ENCODE data around the gene EVI5.
A peak's percentile ranks its signal among the peaks of the same experiment; 100 is the strongest.
"Not testable (repeated sequence)": the region's sequence is repeated elsewhere in the genome, so short reads cannot be mapped to it uniquely, and the experiment has no call there.

EVI5 gene

DNA sequence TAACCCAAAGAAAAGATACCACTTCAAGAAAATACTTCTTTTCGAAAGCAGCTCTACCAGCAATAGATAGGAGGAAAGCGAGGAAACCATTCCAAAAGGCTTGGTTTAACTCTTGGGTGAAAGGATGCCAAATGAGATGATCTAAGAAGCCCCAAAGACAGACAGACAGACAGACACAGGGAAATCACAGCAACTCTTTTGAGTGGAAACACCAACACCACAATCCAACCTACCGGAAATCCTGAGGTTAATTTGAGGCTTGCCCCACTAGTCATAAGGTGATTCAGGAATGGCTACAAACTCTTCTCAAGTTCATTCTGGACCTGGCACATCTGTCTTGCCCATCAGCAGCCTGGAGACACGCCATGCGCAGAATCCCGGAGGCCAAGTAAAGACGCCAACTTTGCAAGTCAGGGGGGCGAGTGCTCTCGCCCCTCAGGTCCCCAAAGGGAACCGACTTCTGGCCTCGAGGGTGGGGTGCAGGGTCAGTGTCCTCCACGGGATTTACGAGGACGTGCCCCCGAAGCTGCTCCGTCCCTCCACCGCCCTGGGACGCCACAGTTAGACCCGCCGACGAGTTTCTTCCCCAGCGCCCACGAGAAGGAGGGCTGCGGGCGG is 778 bp downstream of the EVI5 start:
- peaks cover 18% of the 10 kb centered on the region for H3K27me3 ChIP-seq
- H3K9me3 ChIP-seq: no peaks in the 10 kb centered on the region
- H3K27ac ChIP-seq: peak overlapping the region; percentile 92
- H3K36me3 ChIP-seq: no peaks in the 10 kb centered on the region
- H3K4me3 ChIP-seq (ENCODE audit: low read depth in 1 of 2, low read length in 1 of 2): peak overlapping the region; percentile 73 to 87
- peaks cover 25 to 30% of the 10 kb centered on the region in 2 experiments for H3K4me1 ChIP-seq (ENCODE audit: control insufficient read depth in 1 of 2, insufficient read depth in 1 of 2, low read depth in 1 of 2, low read length in 1 of 2)
- no peak for TF ChIP-seq CTCF (IDR thresholded peaks at IDR 0.05)

- Histone ChIP-seq H3K27me3 (peaks cover 18% of the 10 kb centered on the region), H3K4me1 (ENCODE audit: control insufficient read depth in 1 of 2, insufficient read depth in 1 of 2, low read depth in 1 of 2, low read length in 1 of 2) (peaks cover 25 to 30% of the 10 kb centered on the region in 2 experiments), H3K4me3 (ENCODE audit: low read depth in 1 of 2, low read length in 1 of 2) (peak overlapping the region; percentile 73 to 87)
- not testable (repeated sequence) for H3K9me3 ChIP-seq, H3K27ac ChIP-seq, H3K36me3 ChIP-seq
Measured at GRCh38 chr1:92783550-92783949, 1.4 kb downstream of the EVI5 start.

GRCh38 chr1:92778376-92778775 is 6.5 kb downstream of the EVI5 start:
- Histone ChIP-seq H3K4me1 (ENCODE audit: control insufficient read depth in 1 of 2, insufficient read depth in 1 of 2, low read depth in 1 of 2, low read length in 1 of 2) (peaks cover under 1 to 6% of the 10 kb centered on the region in 2 experiments), H3K4me3 (ENCODE audit: low read depth in 1 of 2, low read length in 1 of 2) (no peak overlapping the region), H3K36me3 (no peaks in the 10 kb centered on the region), H3K27me3 (peaks cover 8% of the 10 kb centered on the region), H3K9me3 (no peaks in the 10 kb centered on the region), H3K27ac (no peak overlapping the region)
- TF ChIP-seq CTCF (IDR thresholded peaks at IDR 0.05): no peak

- Histone ChIP-seq H3K4me3 (ENCODE audit: low read depth in 1 of 2, low read length in 1 of 2) (no peak overlapping the region), H3K4me1 (ENCODE audit: control insufficient read depth in 1 of 2, insufficient read depth in 1 of 2, low read depth in 1 of 2, low read length in 1 of 2) (no peaks in the 10 kb centered on the region), H3K27me3 (no peaks in the 10 kb centered on the region), H3K27ac (no peak overlapping the region), H3K36me3 (no peaks in the 10 kb centered on the region), H3K9me3 (no peaks in the 10 kb centered on the region)
- TF ChIP-seq CTCF (IDR thresholded peaks at IDR 0.05): no peak
Measured at GRCh38 chr1:92774407-92774806, 10.5 kb downstream of the EVI5 start.

GRCh38 chr1:92773749-92774148 is 11.2 kb downstream of the EVI5 start:
- H3K4me1 ChIP-seq (ENCODE audit: control insufficient read depth in 1 of 2, insufficient read depth in 1 of 2, low read depth in 1 of 2, low read length in 1 of 2); H3K27me3 ChIP-seq; H3K4me3 ChIP-seq (ENCODE audit: low read depth in 1 of 2, low read length in 1 of 2); H3K36me3 ChIP-seq; H3K27ac ChIP-seq; H3K9me3 ChIP-seq: not testable (repeated sequence)

DNA sequence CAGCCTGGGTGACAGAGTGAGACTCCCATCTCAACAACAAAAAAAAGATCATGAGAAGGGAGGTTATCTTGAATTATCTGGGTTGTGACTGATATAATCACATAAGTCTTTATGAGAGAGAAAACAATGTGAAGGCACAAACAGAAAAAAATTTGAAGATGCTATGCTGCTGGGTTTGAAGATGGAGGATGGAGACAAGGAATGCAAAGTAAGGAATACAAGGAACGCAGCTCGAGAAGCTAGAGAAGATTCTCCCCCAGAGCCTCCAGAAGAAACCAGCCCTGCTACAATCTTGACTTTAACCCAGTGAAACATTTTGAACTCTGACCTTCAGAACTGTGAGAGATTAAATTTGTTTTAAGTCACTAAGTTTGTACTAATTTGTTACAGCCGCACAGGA is 15.1 kb downstream of the EVI5 start:
- no peak overlapping the region for H3K27ac ChIP-seq
- H3K9me3 ChIP-seq: no peaks in the 10 kb centered on the region
- no peaks in the 10 kb centered on the region for H3K27me3 ChIP-seq
- no peak for TF ChIP-seq CTCF (IDR thresholded peaks at IDR 0.05)
- H3K4me1 ChIP-seq (ENCODE audit: control insufficient read depth in 1 of 2, insufficient read depth in 1 of 2, low read depth in 1 of 2, low read length in 1 of 2): peaks cover 4 to 7% of the 10 kb centered on the region in 2 experiments
- H3K4me3 ChIP-seq (ENCODE audit: low read depth in 1 of 2, low read length in 1 of 2): no peak overlapping the region
- no peaks in the 10 kb centered on the region for H3K36me3 ChIP-seq

All from neutrophil (primary cell).